OCI-M1 (cell line): ENCODE results near the gene GPR37.

ENCODE experiments used
- DNase-seq: peaks from one replicate; lab custom pipeline; 2025; lab: John Stamatoyannopoulos, UW

The GPR37 gene, protein sequence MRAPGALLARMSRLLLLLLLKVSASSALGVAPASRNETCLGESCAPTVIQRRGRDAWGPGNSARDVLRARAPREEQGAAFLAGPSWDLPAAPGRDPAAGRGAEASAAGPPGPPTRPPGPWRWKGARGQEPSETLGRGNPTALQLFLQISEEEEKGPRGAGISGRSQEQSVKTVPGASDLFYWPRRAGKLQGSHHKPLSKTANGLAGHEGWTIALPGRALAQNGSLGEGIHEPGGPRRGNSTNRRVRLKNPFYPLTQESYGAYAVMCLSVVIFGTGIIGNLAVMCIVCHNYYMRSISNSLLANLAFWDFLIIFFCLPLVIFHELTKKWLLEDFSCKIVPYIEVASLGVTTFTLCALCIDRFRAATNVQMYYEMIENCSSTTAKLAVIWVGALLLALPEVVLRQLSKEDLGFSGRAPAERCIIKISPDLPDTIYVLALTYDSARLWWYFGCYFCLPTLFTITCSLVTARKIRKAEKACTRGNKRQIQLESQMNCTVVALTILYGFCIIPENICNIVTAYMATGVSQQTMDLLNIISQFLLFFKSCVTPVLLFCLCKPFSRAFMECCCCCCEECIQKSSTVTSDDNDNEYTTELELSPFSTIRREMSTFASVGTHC

GRCh38 chr7:124765401-124766352 lies at the start of gene GPR37:
TSS of gene GPR37 (minus strand) at chr7:124765792. CDS start at chr7:124764976, 816 bp downstream.
- peak; percentile 55 for DNase-seq

- DNase-seq, result peak; percentile 65
Measured at GRCh38 chr7:124813994-124814798, 48.6 kb upstream of the GPR37 start.

DNA sequence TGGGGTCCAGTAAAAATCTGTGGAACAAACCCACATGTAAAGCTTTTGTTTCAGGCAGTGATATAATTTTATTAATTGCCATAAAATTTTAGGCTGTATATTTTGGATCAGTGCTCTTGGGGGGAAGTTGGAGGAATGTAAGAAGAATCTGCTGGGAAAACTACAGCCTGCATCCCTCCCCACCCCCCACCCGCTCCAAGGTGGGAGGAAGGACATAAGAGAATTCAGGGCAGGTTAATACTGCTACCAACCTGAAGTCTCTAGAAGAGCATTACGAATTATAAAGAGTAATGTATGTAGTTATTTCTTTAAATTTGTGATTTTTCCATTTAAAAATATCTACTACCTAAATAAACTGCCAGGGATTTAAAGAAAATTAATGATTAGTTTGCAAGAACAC lies 47.2 kb upstream of the GPR37 start:
- no peak for DNase-seq

GRCh38 chr7:124811341-124811740 lies 45.7 kb upstream of the GPR37 start:
- no peak for DNase-seq

DNA sequence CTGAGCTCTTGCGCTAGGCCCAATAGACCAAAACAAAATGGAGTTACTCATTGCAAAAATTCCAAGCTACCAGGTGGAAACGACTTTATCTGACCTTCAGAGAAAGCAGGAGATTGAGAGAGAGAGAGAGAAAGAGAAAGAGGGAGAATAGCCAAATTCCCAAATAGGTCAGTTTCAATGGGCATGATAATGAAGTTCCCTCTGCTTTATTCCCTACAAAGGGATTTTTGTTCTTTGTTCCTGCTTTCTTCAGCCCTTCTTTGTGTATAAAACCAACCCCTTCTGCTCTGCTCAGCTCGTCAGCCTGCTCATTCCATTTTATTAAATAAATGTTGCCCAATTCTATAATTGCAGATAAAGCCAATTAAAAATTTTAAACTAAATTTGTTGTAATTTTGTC lies 45.0 kb upstream of the GPR37 start:
- DNase-seq, result no peak

GRCh38 chr7:124808206-124808605 lies 42.6 kb upstream of the GPR37 start:
- no peak for DNase-seq

- DNase-seq, result no peak
Measured at GRCh38 chr7:124801330-124801895, 35.8 kb upstream of the GPR37 start.

DNA sequence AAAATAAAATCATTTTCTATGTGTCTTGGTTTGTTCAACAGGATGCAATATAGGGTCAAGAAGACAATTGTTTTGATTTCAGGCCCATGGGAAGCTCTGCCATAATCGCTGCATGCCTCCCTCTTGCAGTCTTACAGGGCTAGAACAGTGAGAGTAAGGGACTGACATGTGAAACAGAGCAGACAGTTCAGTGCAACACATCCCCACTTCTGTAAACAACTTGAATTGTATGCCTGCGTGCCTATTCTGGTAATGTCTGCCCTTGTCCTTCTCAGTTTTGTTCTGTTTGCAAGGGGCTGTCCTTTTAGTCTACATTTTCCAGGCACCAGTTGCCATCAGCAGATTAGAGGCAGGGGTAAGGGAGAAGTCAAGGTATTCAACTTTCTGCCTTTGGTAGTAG lies 34.8 kb upstream of the GPR37 start:
- no peak for DNase-seq

DNA sequence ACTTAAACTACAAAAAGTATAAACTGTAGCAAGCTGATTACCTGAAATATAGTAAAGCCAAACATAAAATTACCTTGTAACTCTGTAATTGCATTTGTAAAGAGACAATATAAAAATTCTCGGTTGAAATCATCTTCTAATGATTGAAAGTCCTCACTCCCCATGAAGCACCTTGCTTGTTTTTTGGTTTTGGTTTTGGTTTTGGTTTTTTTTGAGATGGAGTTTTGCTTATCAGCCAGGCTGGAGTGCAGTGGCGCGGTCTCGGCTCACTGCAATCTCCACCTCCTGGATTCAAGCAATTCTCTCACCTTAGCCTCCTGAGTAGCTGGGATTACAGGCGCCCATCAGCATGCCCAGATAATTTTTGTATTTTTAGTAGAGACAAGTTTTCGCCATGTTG lies 33.9 kb upstream of the GPR37 start:
- peak; percentile 58 for DNase-seq

GRCh38 chr7:124796771-124797170 lies 31.2 kb upstream of the GPR37 start:
- no peak for DNase-seq

DNA sequence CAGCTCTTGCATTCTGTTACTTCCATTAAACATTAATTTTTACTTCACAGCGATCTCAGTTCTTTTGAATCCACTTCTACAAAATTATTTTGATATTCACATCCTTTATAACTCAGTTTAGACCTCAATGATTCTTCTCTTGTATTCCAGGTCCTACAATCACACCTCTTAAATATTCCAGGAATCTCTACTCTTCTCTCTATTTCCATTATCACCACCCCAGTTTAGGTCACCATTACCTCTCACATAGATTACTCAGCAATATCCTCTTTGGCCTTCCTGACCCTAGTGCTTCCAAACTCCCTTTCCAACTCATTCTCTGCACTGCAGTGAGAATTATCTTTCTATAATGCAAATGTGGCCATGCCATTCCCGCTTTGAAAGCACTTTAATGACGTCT lies 27.1 kb upstream of the GPR37 start:
- DNase-seq, result no peak

DNA sequence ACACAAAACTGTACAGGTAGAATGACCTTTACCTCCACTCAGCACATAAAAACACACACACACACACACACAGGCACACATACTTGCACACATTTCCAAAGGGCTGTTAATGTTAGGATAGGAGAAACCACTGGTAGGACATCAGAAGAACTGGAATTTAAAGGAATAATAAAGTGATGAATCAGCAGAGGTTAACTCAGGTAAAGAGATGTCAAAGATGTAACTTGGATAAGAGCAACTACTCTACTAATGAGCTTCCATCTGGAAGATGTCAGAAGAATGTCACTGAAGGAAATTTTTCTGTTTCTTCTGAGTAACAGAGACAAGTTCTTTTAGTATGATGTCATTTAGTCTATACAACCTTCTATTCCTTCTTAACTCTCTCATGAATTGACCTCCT lies 26.4 kb upstream of the GPR37 start:
- DNase-seq, result no peak

GRCh38 chr7:124791426-124791825 lies 25.8 kb upstream of the GPR37 start:
- DNase-seq, result no peak

DNA sequence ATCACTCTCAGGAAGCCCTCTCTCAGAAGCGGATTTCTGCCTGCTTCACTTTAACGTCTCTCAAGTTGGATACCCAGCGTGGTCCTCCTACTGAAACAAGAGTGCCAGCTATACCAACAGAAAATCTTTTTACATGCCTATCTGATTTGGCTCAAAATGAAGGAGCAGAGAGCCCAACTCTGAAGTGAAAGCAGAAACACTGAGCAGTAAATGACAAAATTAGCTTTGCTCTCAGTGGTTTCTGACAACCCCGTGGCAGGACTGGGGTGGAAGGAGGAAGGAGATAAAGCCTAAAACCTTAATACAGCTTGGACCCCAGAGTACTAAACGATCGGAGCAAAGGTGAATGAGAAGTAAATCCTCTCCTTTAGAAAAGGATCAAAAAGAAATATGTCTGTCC lies 25.1 kb upstream of the GPR37 start:
- peak; percentile 44 for DNase-seq

- DNase-seq, result no peak
Measured at GRCh38 chr7:124785994-124786393, 20.4 kb upstream of the GPR37 start.

DNA sequence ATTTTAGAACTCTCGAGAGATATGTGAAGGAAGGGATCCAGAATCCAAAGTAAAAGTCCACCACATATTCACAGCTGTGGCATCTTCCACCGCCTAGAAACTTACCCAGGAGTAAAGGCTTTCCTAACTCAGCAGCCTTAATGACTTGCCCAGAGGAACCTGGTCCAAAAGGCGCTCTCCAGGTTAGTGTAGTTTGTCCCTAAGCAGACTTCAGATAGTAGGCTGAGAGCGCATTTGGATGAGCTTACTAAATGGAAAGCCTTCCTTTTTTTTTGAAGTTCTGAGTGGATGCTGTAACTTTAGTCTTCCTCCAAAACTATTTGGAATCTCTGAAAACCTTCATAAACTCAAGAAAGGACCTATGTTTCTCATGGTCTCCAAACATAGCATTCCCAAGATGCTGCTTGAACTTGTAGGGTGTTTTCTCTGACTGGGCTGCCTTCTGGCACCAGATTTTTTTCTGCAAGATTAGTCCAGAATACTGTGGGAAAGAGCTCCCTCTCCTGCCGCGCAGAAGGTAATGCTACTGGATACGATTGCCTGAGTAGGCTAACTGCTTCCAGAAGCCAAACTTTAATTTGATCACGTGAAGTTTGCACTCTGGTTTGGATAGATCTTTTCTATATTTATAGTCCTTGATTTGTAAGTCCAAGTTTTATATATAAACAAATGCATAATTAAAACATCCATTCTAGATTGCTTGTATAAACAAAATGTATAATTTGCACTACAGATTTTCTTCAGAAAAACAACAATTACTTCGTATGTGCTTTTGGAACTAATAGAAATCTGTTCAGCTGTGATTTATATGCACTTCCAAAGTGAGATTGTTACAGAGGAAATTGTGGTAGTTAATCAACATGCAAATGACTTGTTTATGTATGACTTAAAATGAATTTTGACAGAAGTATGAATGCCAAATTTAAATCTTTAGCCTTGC lies 19.6 kb upstream of the GPR37 start:
- peak; percentile 55 for DNase-seq

- no peak for DNase-seq
Measured at GRCh38 chr7:124783271-124783670, 17.7 kb upstream of the GPR37 start.

- no peak for DNase-seq
Measured at GRCh38 chr7:124781907-124782734, 16.5 kb upstream of the GPR37 start.

- no peak for DNase-seq
Measured at GRCh38 chr7:124781418-124781817, 15.8 kb upstream of the GPR37 start.
